HG03460 (cell line): ENCODE measurements around the gene COL5A2.

Experiments
- ATAC-seq: cut with Tn5 transposase; IDR thresholded peaks from one replicate; pipeline ENCODE4 v1.9.1; 2021; ENCODE audit not compliant: unreplicated experiment

COL5A2 gene

DNA sequence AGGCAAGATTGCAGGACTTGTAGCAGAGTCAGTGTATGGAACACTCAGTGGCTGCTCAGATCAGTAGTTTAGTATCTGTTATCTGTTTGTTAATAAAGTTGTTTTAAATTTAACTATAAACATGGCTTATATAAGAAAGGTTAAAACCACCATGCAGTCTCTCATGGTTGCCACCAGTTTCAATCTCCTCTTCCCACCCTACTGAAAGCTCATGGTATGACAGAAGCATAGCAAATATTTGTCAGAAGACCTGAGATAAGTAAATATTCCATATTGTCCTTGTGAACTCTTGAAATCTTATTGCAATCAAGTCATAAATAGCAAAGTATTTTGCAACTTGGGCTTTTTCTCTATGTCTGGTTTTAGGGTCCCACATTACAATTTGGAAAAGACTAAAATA lies 2.1 kb upstream of the COL5A2 start:
- ATAC-seq = no peak

DNA sequence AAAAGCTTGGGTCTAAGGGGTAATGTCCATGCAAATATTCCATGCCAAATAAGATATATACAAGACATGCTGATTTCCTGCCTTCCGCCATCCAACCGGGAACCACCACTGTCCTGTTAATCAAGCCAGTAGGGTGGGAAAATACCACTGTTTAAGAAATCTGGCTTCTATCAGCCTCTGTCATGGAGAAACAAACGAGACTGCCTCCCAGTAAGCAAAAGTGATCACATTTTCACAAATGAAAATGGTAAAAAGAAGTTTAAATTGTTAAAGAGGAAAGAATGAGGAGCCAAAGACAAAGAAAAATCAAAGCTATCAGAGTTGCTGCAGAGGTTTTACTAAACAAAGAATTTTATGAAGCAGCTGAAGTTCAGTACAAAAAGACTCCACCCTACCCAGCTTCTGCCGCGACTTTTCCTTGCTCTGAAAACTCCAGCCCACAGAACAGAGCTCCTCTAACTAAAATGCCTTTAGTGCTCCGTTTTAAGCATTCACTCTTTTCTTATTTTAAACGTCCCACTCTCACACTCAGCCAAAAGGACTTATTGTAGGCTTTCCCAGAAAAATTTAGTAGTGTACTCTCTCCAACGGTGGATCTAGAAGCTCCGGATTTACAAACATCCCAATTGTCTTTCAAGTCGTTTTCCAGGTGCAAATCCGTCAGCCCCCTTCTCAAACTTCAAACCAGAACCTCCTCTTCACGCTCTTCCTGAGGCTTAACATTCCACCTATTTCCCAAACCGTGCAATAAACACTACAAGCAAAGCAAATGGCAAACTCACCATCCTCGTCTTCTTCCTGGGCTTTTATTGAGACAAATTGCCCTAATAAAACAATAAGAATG lies 613 bp downstream of the COL5A2 start:
- ATAC-seq = no peak

DNA sequence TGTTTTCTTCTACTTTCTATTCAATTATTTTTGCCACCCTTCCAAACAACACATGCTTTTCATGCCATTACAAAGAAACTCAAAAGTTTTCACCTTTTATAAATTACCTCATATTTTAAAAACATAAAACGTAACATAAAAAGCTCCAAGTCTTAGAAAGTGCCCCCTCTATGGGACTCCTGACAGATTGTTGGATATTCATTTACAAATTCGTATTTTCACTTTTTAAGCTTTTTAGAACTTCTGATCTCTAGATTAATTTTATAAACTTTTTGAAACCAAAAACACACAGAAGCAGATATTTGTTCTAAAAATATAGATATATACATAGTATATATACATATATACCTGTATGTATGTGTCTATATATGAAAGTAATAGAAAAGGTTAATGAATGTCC lies 1.5 kb downstream of the COL5A2 start:
- no peak for ATAC-seq

DNA sequence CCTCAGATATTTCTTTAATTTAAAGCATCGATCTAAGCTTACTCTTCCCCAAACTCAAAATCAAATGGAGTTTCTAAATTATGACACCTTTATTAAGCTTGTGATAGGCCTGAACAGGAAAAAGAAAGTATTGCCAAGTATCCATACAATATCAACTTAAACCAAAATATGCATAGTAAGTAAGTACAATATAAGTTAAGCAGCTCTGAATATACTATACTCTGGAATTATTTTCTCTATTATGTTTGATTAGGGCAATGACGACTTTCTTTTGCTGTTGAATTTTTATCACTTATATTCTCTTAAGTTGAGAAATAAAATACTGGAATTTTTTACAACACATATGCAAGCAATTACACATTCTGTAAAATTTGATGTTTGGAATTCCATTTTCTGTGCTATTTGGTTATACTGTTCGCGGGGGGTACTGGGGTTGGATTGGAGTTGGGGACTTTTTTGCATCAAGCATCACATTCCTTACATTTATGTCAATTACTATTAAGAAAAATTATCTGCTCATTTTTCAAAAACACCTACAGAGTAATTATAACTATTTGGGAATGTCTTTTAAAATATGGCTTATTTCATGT lies 2.2 kb downstream of the COL5A2 start:
- ATAC-seq = no peak

DNA sequence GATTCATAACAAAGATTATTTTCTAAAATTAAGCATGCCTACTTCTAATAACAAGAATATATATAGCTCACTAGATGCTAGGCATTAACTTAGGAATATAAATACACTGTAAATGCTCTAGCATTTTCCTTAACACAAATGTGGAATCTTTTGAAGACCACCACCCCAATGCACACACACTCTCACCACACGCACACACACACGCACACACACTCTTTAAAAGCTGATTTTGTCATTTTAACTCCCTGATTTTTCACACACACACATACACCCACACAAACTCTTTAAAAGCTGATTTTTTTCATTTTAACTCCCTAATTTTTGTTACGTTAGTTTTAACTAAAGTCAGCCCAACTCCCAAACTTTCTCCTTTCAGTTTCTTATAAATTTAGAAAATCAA lies 3.0 kb downstream of the COL5A2 start:
- ATAC-seq = no peak

DNA sequence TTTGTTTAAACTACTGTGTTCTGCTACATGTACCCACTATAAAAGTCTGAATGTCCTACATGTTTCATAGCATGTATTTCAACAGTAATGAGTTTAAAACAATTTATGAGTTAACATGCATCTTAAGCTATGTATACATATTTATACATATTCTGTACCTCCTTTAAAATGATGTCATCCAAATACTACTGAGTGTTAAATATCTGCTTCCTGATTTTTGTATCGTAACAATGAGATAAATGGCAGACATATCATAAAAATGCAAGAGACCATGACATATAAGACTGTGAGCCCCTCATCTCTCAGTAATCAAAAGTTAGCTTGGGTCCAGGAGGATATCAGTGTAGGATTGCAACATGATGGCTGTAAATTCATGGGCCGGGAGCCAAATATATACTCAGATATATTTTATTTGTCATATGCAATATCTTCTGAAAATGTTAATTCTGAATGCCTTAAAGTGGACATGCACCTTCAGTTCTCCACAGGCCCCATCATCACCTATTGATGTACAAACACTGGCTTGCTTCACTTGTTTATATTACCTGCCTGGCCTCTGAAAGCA lies 3.6 kb downstream of the COL5A2 start:
- no peak for ATAC-seq

DNA sequence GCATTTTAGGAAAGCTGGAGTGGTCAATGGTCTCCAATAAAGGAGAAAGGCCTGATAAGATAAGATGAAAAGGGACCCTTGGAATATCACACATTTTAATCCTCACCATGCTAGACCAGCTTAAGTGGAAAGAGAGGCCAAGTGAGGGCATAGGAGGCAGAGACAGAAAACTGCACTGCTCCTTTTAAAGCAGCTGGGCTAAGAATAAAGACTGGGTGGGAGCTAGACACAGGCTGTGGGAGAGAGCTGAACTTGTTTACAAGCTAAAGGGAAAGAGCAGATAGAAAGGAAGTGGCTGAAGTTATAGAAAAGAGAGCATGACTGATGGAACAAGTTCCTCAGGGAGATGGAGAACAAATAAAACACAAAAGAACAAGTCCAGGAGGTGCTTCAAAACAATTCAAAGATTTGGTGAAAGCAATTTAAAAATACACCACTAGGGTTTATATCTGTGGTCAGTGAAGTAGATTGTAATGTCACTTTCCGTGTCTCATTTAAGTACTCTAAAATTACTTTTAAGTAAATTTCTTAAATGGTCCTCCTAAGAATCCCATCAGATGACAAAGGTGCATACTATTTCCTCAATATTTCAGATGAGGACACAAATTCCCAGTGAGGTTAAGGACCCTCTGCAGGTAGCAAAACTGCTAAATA lies 7.5 kb downstream of the COL5A2 start:
- ATAC-seq = no peak

DNA sequence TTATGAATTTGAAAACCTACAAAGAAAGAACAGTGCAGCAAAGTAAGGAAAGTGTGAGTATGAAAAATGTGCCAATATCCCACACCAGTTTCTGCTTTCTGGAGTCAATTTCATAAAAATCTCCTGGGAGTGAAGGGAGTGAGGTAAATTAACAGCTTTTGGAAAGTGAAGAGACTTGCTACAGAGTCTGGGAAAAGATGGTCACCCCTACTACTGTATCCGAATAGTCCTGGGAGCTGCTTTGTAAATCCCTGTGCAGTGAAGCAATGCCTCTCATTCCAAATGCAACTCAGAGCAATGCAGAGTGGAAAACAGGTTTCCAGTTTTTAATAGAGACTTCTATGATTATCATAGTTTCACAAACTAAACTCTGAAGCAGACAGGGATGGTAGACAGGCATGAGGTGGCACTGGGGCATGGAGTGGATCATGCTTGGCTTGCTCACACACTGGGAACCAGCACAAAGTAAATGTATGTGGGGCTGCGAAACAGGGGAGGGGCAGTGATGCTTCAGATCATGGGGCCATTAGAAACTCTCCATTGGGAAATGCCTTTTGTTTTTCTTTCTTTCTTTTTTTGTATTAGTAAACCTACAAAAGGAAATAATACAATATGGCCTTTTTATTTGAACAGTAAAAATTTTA lies 10.6 kb downstream of the COL5A2 start:
- ATAC-seq = no peak

DNA sequence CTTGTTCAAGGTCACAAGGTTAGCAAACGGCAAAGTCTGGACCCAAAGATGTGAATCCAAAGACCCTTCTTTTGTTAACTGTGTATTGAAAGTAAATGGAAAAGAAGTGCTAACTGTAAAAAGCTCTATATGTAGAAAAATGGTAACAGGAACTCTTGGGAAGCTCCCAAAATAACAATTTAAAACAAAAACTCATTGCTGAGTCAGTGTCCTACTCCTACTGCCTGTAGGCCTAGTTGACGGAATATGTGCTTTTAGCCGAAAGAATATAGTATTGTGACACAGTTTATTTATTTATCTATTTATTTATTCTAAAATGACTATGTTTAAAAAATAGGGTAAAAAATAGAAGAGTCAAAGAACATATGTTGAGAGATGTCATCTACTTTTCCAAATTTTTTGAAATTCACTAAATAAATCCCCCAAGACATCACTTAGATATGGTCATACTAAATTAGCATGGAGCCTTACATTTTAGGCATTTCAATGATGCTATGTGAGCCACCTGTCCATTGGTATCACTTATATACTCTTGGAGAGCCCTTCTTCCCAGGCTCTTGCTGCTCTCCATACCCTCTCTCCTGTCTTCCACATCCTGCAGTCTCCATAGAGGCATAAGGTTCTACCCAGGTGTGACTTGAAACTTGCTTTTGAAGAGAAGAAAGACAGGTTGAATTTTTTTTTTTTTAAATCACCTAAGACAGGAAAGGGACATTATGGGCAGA lies 13.7 kb downstream of the COL5A2 start:
- ATAC-seq = no peak

DNA sequence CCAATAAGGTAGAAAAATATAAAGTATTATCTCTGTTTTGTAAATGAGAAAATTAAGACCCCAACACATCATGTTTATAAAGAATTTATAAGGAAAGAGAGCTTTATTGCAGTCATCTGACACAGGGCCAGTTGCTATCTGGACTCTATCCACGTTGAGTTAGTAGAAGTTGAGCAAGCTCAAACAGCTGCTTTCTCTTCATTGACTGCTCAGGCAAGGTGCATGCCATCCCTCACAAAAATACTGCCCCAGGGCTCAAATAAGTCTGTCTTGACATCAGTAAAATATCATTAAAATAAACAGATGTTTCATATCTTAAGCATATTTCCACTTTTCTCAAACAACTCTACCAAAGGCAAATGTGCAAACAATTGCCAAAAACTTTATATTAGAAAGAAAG lies 14.8 kb downstream of the COL5A2 start:
- ATAC-seq = no peak

DNA sequence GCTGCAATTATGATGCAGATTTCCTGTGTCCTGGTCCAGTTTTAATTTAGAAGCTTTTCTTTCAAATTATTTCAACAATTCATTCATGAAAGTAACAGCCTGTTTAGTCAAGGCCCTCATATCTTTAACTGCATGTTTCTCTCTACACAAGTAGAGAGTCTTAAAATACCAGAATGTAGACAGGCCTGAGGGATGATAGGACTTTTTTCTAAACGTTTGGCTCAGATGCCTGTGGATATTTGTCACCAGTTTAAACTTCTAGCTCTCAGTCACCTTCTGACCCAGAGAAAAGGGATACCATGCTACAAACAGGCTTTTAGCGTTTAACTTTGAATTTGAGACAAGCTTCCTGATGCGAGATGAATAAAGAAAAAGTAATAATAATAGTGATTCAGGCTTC lies 15.7 kb downstream of the COL5A2 start:
- no peak for ATAC-seq

DNA sequence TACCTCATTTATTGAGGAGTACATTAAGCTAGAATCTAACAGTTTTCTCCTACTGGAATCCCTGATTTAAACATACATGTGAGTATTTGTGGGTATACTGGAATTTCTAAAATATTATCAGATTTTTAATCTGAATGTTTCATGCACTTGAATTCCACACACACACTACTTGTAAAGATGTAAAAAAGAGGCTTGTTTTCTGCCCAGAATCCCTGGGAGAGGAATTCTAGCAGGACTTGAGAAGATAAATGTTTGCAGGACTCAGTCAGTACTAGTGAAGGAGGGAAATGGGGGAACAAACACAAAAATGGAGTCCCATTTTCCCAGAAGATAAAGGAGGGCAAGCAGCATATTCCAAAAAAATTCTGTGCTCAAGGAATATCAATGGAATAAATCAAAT lies 17.0 kb downstream of the COL5A2 start:
- no peak for ATAC-seq

DNA sequence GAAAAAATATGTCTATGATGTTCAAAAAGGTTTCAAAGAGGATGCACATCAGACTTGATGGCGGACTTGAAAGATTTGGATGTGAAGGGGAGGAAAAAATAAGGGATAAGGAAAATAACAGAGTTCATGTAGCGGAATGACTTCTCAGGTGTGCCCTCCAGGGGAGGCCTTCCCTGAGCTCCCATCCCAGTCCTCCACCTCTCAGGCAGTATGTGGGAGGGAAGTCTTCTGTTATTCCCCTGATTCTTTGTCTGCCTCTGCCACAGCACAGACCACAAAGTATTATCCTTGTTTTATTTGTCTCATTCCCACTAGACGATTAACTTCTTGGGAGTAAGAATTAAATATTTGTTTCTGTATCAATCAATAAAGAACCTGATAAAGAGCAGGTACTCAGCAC lies 17.7 kb downstream of the COL5A2 start:
- no peak for ATAC-seq

DNA sequence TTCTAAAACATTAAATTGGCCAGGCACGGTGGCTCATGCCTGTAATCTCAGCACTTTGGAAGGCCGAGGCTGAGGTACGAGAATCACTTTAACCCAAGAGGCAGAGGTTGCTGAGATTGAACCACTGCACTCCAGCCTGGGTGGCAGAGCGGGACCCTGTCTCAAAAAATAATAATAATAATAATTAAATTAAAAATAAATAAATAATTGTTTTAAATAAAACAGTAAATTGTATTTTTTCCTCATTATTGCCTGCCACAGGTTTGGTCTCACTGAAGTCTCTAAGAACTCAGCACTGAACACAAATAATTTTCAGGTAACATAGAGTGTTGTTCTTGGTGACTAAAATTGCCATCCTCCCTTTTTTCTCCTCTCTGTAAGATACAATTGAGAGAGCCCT lies 19.8 kb downstream of the COL5A2 start:
- no peak for ATAC-seq

DNA sequence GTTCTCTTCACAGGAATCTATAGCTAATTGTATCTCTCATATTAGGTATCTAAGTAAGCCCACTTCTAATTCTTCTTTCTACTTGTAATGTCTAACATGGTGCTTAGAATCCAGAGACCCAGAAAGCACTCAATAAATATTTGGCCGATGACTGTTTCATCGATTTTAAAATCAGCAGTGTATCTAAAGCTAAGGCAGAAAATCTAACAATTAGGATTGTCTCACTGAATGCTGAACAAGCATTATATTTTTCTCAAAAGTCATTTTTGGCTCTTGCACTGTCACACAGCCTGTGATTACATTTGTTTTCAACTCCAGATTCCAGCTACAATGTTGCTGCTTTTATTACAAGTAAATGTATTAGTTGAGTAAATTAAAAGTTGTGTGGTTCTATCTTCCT lies 20.3 kb downstream of the COL5A2 start:
- no peak for ATAC-seq

DNA sequence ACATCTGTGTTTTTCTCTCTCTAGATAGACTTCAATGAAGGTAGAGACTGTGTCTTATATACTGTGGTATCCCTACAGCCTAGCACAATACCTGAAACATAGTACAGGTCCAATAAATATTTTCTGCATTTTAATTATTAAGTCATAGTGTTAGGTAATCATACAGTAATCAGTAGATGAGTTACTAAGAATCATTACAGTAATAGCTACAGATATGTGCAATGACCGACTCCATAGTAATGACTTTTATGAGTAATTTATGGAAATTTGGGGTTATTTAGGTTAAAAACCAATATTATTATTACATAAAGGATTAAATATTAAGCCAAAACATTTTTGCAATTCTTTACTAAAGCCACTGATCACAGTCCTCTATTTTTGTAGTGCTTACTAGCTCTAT lies 21.6 kb downstream of the COL5A2 start:
- no peak for ATAC-seq

DNA sequence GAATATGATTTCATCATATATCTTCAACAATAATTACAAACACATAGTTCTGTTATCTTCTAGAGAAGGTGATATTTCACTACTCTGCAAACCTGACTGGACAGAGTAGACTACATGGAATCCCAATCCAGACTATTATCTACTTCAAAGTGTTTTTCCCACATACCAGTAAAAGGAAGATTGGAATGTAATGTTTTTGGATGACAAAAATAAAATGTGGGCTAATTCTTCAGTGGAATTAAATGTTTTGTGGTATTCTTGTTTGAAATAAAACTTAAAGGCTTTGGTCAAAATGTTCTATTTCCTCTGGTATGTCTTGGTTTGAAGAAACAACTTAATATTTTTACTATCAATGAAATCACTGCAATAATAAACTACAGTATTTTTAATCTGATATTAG lies 22.1 kb downstream of the COL5A2 start:
- no peak for ATAC-seq

DNA sequence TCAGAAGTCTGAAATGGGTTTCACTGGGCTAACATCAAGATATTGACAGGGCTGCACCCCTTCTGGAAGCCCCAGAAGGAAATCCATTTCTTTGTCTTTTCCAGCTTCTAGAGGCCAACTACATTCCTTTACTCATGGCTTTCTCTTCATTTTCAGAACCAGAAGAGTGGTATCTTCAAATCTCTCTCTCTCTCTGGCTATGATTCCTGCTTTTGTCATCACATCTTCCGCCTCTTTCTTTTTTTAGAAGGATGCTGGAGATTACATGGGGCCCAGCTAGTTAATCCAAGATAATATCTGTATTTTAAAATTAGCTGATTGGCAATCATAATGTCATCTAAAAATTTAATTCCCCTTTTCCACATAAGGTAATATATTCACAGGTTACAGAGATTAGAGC lies 23.8 kb downstream of the COL5A2 start:
- ATAC-seq = no peak

DNA sequence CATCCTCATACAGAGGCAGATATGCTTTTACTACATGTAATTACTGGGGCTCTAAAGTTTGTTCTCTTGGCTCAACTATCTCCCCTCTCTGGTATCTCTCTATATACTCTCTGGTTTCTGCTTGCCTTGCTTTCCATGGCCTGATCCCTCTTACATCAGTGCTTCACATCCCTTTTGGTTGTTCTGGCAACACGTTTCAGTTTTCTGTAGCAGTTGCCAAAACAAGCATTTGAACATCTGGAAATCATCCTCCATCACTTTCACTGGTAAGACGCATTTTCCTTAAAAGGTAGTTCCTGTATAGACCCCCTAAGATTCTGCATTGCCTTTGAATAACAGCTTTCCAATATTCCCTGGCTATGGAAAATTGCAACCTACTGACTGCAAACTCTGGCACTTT lies 25.9 kb downstream of the COL5A2 start:
- no peak for ATAC-seq

DNA sequence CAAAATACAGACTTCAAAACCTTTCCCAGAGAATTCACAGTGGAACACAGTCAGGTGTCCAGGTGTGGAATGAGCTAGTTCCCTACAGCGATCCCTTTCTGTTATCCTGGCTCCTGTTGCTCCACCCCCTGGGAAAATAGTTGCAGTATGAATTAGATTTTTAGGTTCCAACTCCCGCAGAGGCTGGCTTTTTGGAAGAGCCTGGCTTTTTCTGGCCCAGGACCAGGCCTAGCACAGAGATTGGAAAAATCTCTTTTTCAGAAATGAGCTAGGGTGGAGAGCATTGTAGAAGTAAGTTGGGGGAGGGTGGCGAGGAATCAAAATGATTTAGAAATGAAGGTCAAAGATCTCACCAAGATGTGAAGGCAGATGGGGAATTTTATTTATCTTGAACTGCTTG lies 27.1 kb downstream of the COL5A2 start:
- ATAC-seq = no peak

DNA sequence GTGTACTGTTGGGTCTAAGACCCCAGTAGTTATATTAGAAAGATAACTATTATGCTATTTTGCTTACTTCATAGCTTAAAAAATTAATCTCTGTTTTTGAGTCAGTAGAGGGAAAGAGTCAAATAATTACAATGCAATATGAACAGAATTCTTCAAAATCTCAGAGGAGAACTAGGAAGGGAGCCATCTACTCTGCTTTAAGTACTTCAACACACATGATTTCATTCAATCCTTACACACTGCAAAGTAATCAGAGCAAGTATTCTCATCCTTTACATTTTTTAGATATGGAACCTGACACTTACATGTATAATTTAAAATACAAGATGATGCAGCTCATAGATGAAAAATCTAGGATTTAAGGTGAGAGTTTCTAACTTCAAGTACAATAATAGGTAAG lies 27.7 kb downstream of the COL5A2 start:
- no peak for ATAC-seq
